H9 (cell line): Measurements from ENCODE around the gene INAFM1. TPM values are rescaled to one million over a fixed set of nuclear protein-coding genes. Genes with fewer than 3 reads are reported as not detected.
A peak's percentile ranks its signal among the peaks of the same experiment; 100 is the strongest.
"Not testable (repeated sequence)": the region's sequence is repeated elsewhere in the genome, so short reads cannot be mapped to it uniquely, and the experiment has no call there.

Source experiments
- DNase-seq: peaks from one replicate; pipeline ENCODE4 v3.0.0-alpha.2; 2017
- H2AFZ ChIP-seq: one replicate; pipeline ENCODE4 v1.6.1; 2013; ENCODE audit warnings: mild to moderate bottlenecking, low read length, control low read depth, moderate library complexity
- H2AK5ac ChIP-seq: 2 replicates; pipeline ENCODE4 v1.6.1; 2013; ENCODE audit warnings: low read length, control low read depth, mixed read lengths; ENCODE audit not compliant: insufficient read length
- H2BK120ac ChIP-seq: one replicate; pipeline ENCODE4 v1.6.1; 2013; ENCODE audit warnings: low read depth, mild to moderate bottlenecking, low read length, control low read depth, inconsistent platforms; ENCODE audit not compliant: poor library complexity, severe bottlenecking
- H2BK12ac ChIP-seq: 2 replicates; pipeline ENCODE4 v1.6.1; 2013; ENCODE audit warnings: low read length, control low read depth, mixed read lengths, low read depth; ENCODE audit not compliant: insufficient read length
- H2BK15ac ChIP-seq: 2 replicates; pipeline ENCODE4 v1.6.1; 2013; ENCODE audit warnings: low read depth, low read length, control low read depth
- H2BK20ac ChIP-seq: one replicate; pipeline ENCODE4 v1.6.1; 2013; ENCODE audit warnings: low read depth, mild to moderate bottlenecking, low read length, control low read depth, inconsistent platforms; ENCODE audit not compliant: poor library complexity, severe bottlenecking
- H2BK5ac ChIP-seq: 2 replicates; pipeline ENCODE4 v1.6.1; 2013; ENCODE audit warnings: low read length, control low read depth, mixed read lengths; ENCODE audit not compliant: insufficient read length
- H3K14ac ChIP-seq: 2 replicates; pipeline ENCODE4 v1.6.1; 2013; ENCODE audit warnings: low read length, control low read depth; ENCODE audit not compliant: insufficient read depth
- H3K18ac ChIP-seq: 2 replicates; pipeline ENCODE4 v1.6.1; 2013; ENCODE audit warnings: low read depth, mild to moderate bottlenecking, mixed read lengths, low read length, control low read depth; ENCODE audit not compliant: insufficient read length
- H3K23ac ChIP-seq: 2 replicates; pipeline ENCODE4 v1.6.1; 2013; ENCODE audit warnings: low read length, control low read depth, mixed read lengths, low read depth; ENCODE audit not compliant: insufficient read length
- H3K23me2 ChIP-seq: 2 replicates; pipeline ENCODE4 v1.6.1; 2013; ENCODE audit warnings: low read depth, mild to moderate bottlenecking, mixed read lengths, low read length, control low read depth; ENCODE audit not compliant: insufficient read length, poor library complexity, severe bottlenecking
- H3K27ac ChIP-seq: 2 replicates; pipeline ENCODE4 v1.5.1; 2013; ENCODE audit warnings: low read length, control low read depth, mixed read lengths, low read depth; ENCODE audit not compliant: insufficient read length
- H3K27me3 ChIP-seq: 2 replicates; pipeline ENCODE4 v1.6.1; 2013; ENCODE audit warnings: low read length, control low read depth, inconsistent platforms; ENCODE audit not compliant: insufficient read depth
- H3K4ac ChIP-seq: 2 replicates; pipeline ENCODE4 v1.6.1; 2013; ENCODE audit warnings: low read depth, mild to moderate bottlenecking, control low read depth, inconsistent platforms, low read length, moderate library complexity
- H3K4me1 ChIP-seq: 2 replicates; pipeline ENCODE4 v1.6.1; 2013; ENCODE audit warnings: low read length, control low read depth, inconsistent platforms; ENCODE audit not compliant: insufficient read depth
- H3K4me2 ChIP-seq: 2 replicates; pipeline ENCODE4 v1.6.1; 2013; ENCODE audit warnings: low read length, control low read depth, mixed read lengths; ENCODE audit not compliant: insufficient read length, insufficient read depth
- H3K56ac ChIP-seq: 2 replicates; pipeline ENCODE4 v1.6.1; 2013; ENCODE audit warnings: low read depth, mild to moderate bottlenecking, mixed read lengths, low read length, control low read depth; ENCODE audit not compliant: insufficient read length
- H3K79me1 ChIP-seq: 2 replicates; pipeline ENCODE4 v1.6.1; 2013; ENCODE audit warnings: low read depth, mild to moderate bottlenecking, moderate library complexity, low read length, control low read depth, inconsistent platforms; ENCODE audit not compliant: insufficient read depth, poor library complexity, severe bottlenecking
- H3K79me2 ChIP-seq: 2 replicates; pipeline ENCODE4 v1.6.1; 2013; ENCODE audit warnings: low read length, control low read depth, inconsistent platforms; ENCODE audit not compliant: insufficient read depth
- H3K9ac ChIP-seq: 2 replicates; pipeline ENCODE4 v1.6.1; 2013; ENCODE audit warnings: low read length, control low read depth, mixed read lengths; ENCODE audit not compliant: insufficient read length; ENCODE audit errors: extremely low read depth
- H3K9me3 ChIP-seq: one replicate; pipeline ENCODE4 v1.6.1; 2013; ENCODE audit warnings: low read depth, low read length, inconsistent platforms; ENCODE audit not compliant: control insufficient read depth
- H3T11ph ChIP-seq: one replicate; pipeline ENCODE4 v1.6.1; 2013; ENCODE audit warnings: mild to moderate bottlenecking, low read length, control low read depth, inconsistent platforms
- H4K20me1 ChIP-seq: one replicate; pipeline ENCODE4 v1.6.1; 2013; ENCODE audit not compliant: control insufficient read depth, insufficient read length, insufficient read depth
- H4K5ac ChIP-seq: 2 replicates; pipeline ENCODE4 v1.6.1; 2013; ENCODE audit warnings: low read depth, mild to moderate bottlenecking, mixed read lengths, low read length, control low read depth; ENCODE audit not compliant: insufficient read length
- H4K8ac ChIP-seq: replicated peaks from 2 replicates; pipeline ENCODE4 v1.6.1; 2013; ENCODE audit warnings: low read length, control low read depth, mixed read lengths, low read depth; ENCODE audit not compliant: insufficient read length
- H4K91ac ChIP-seq: 2 replicates; pipeline ENCODE4 v1.6.1; 2013; ENCODE audit warnings: low read depth, mild to moderate bottlenecking, moderate library complexity, mixed read lengths, low read length, control low read depth; ENCODE audit not compliant: insufficient read length
- H3K27ac Mint-ChIP-seq, 3 experiments: 2 replicates in 2 of 3; 3 replicates in 1 of 3; pipeline ENCODE4 v1.8.0; 2020 to 2021; ENCODE audit warnings: mixed read lengths in 3 of 3, mild to moderate bottlenecking in 1 of 3, moderate library complexity in 1 of 3
- H3K27me3 Mint-ChIP-seq: 2 replicates; pipeline ENCODE4 v1.8.0; 2021; ENCODE audit warnings: low read depth, mild to moderate bottlenecking, moderate library complexity, mixed read lengths
- H3K36me3 Mint-ChIP-seq, 3 experiments: 2 replicates in 2 of 3; 3 replicates in 1 of 3; pipeline ENCODE4 v1.8.0; 2020 to 2021; ENCODE audit warnings: low read depth in 3 of 3, mixed read lengths in 3 of 3; ENCODE audit not compliant: insufficient read depth in 1 of 3
- H3K4me1 Mint-ChIP-seq, 2 experiments: 2 replicates each; pipeline ENCODE4 v1.8.0; 2020; ENCODE audit warnings: mixed read lengths in 2 of 2
- H3K4me3 Mint-ChIP-seq, 2 experiments: 2 replicates in 1 of 2; 3 replicates in 1 of 2; pipeline ENCODE4 v1.8.0; 2020 to 2021; ENCODE audit warnings: mild to moderate bottlenecking in 2 of 2, mixed read lengths in 2 of 2, moderate library complexity in 1 of 2
- H3K9me3 Mint-ChIP-seq, 2 experiments: 2 replicates in 1 of 2; 3 replicates in 1 of 2; pipeline ENCODE4 v1.8.0; 2020; ENCODE audit warnings: mild to moderate bottlenecking in 2 of 2, mixed read lengths in 2 of 2, moderate library complexity in 1 of 2
- WGBS: extraction: QIAGEN DNeasy Blood & Tissue Kit; methylation state at CpG from one replicate; pipeline ENCODE4 v1.1.7; 2013; ENCODE audit warnings: missing lambda C conversion rate, low lambda C conversion rate, mixed read lengths; ENCODE audit not compliant: insufficient read length; ENCODE audit errors: extremely low coverage; 5-methylcytosine and 5-hydroxymethylcytosine counted together
- total RNA-seq: library from RNA; stranded (reverse); gene quantifications from 2 replicates; pipeline ENCODE4 v1.2.1, GENCODE V29; 2021
- TF ChIP-seq, protein P1 (sequence below): fragments of 200-600 bp; sonication (generic); conservative IDR thresholded peaks from 3 replicates; pipeline ENCODE4 v1.8.0; 2021; ENCODE audit warnings: antibody characterized with exemption, mild to moderate bottlenecking

INAFM1 gene
- total RNA-seq, 1 experiment from 2014 or later: 8.5 TPM

GRCh38 chr19:47260476-47260875, 14.2 kb upstream of the INAFM1 start:
- H3K4ac ChIP-seq: no peak overlapping the region
- H3K27ac Mint-ChIP-seq: no peak overlapping the region
- H2BK5ac ChIP-seq: no peak overlapping the region
- H3T11ph ChIP-seq: no peak overlapping the region
- no peak overlapping the region for H3K27ac ChIP-seq
- no peak overlapping the region for H3K56ac ChIP-seq
- H2BK120ac ChIP-seq: no peak overlapping the region
- no peak overlapping the region for H2BK15ac ChIP-seq
- H3K27me3 Mint-ChIP-seq: no peaks in the 10 kb centered on the region
- no peak overlapping the region for H4K5ac ChIP-seq
- H3K79me2 ChIP-seq: no peaks in the 10 kb centered on the region
- no peak overlapping the region for H2BK20ac ChIP-seq
- no peak for DNase-seq
- H2BK12ac ChIP-seq: no peak overlapping the region
- peaks cover 12% of the 10 kb centered on the region for H3K23me2 ChIP-seq
- no peaks in the 10 kb centered on the region for H3K9me3 Mint-ChIP-seq
- no peak overlapping the region for H3K4me3 Mint-ChIP-seq
- no peak overlapping the region for H2AK5ac ChIP-seq
- TF ChIP-seq, protein P1, sequence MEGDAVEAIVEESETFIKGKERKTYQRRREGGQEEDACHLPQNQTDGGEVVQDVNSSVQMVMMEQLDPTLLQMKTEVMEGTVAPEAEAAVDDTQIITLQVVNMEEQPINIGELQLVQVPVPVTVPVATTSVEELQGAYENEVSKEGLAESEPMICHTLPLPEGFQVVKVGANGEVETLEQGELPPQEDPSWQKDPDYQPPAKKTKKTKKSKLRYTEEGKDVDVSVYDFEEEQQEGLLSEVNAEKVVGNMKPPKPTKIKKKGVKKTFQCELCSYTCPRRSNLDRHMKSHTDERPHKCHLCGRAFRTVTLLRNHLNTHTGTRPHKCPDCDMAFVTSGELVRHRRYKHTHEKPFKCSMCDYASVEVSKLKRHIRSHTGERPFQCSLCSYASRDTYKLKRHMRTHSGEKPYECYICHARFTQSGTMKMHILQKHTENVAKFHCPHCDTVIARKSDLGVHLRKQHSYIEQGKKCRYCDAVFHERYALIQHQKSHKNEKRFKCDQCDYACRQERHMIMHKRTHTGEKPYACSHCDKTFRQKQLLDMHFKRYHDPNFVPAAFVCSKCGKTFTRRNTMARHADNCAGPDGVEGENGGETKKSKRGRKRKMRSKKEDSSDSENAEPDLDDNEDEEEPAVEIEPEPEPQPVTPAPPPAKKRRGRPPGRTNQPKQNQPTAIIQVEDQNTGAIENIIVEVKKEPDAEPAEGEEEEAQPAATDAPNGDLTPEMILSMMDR: no peak
- peaks cover 42 to 66% (median 58%) of the 10 kb centered on the region in 3 experiments; a peak in 6 of 7 replicates for H3K36me3 Mint-ChIP-seq
- H3K4me1 Mint-ChIP-seq: peaks cover 12 to 23% of the 10 kb centered on the region in 2 experiments
- H3K4me2 ChIP-seq: no peak overlapping the region
- no peak overlapping the region for H3K18ac ChIP-seq
- H4K20me1 ChIP-seq: no peaks in the 10 kb centered on the region
- no peaks in the 10 kb centered on the region for H3K4me1 ChIP-seq
- no peaks in the 10 kb centered on the region for H3K79me1 ChIP-seq
- H3K23ac ChIP-seq: no peak overlapping the region
- no peak overlapping the region for H3K9ac ChIP-seq
- no peaks in the 10 kb centered on the region for H3K27me3 ChIP-seq
- H4K8ac ChIP-seq: no peak overlapping the region
- H4K91ac ChIP-seq: no peak overlapping the region
- no peak overlapping the region for H2AFZ ChIP-seq
- H3K9me3 ChIP-seq: no peaks in the 10 kb centered on the region
- WGBS: no CpG with 5 or more reads among the region's 17 CpGs
- no peak overlapping the region for H3K14ac ChIP-seq

- not testable (repeated sequence) for H2BK120ac ChIP-seq, H3K27ac ChIP-seq, H3K14ac ChIP-seq, H2AK5ac ChIP-seq, H3K9me3 ChIP-seq, DNase-seq, H3K27me3 Mint-ChIP-seq, H3T11ph ChIP-seq, H4K20me1 ChIP-seq, H3K18ac ChIP-seq, H2BK20ac ChIP-seq, H3K56ac ChIP-seq, H3K79me2 ChIP-seq, H2BK5ac ChIP-seq, H2AFZ ChIP-seq, H3K23ac ChIP-seq, H4K91ac ChIP-seq, H3K27me3 ChIP-seq, H3K9ac ChIP-seq, H3K23me2 ChIP-seq, H2BK15ac ChIP-seq, H4K8ac ChIP-seq, H3K4me1 ChIP-seq, H2BK12ac ChIP-seq, H3K4ac ChIP-seq, H4K5ac ChIP-seq, H3K9me3 Mint-ChIP-seq, H3K4me2 ChIP-seq, H3K79me1 ChIP-seq
- WGBS: no CpG with 5 or more reads among the region's 14 CpGs
- Mint-ChIP-seq H3K36me3 (peaks cover 53 to 79% (median 72%) of the 10 kb centered on the region in 3 experiments), H3K27ac (peak overlapping the region in 1 of 3 experiments; percentile 62; a peak in 1 of 7 replicates), H3K4me3 (peak overlapping the region in 1 of 2 experiments; percentile 57; a peak in 1 of 5 replicates), H3K4me1 (peaks cover 12 to 23% of the 10 kb centered on the region in 2 experiments)
These were observed 12.5 kb upstream of the INAFM1 start for GRCh38 chr19:47261946-47262793.
